ENCODE data around the gene MRPS24. TPM values are rescaled to one million over a fixed set of nuclear protein-coding genes. Genes with fewer than 3 reads are reported as not detected.

Gene MRPS24
- total and polyA plus RNA-seq, 10 of the 15 experiments (the other 5 are each of a cell fraction or from before 2014, with no cell fraction given): 27.6 to 164 (median 106) TPM

DNA sequence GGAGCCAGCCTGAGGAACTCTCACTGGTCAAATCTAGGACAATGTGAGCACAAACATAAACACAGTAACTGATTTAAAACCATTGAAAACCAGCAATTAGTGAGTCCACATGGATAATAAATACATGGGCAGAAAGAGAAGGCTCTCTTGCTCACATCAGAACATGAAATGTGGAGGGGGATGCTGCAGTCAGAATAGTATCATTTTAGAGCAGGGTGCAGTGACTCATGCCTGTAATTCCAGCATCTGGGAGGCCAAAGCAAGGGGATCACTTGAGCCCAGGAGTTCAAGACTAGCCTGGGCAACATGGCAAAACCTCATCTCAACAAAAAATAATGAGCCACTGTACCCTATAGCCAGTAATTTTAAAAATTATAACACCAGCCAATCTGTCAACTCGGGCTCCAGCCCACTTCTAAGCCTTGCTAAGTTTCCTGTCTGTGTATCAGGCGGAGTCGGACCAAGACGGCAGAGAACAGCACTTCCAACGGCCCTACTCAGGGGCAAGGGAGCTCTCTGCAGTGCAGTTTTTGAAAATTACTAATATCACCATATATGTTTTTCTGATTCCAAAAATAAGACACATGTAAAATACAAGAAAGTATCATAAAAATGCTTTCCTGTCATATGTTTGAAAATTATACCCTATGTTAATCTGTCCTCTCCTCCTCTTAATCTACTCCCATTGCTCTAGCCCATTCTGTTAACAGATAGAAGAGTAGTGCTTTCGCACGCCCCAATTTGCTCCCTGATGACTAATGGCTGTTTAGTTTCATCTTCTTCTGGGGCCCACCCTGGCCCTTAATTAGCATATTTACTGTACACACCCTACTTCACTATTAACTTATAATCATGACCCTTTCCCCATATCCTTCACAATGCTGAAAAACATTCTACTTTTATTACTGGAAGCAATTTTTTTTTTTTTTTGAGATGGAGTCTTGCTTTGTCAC, 20.0 kb upstream of the MRPS24 start:
- CTCF ChIA-PET: no interaction called here
- RAD21 ChIA-PET (ENCODE audit: unreplicated experiment): no interaction called here
- Histone ChIP-seq H3K79me2 (ENCODE audit: control insufficient read depth, insufficient read depth, low read length) (peaks cover 2% of the 10 kb centered on the region), H3K36me3 (ENCODE audit: control insufficient read depth in 2 of 2, insufficient read depth in 2 of 2, low read length in 1 of 2) (peaks cover 3 to 7% of the 10 kb centered on the region in 2 experiments; a peak in 2 of 4 replicates), H3K27me3 (replicated peaks in 1 of 2; ENCODE audit: control insufficient read depth in 2 of 2, insufficient read depth in 2 of 2, low read length in 1 of 2) (no peaks in the 10 kb centered on the region), H3K4me3 (no peak overlapping the region), H3K9ac (ENCODE audit: control insufficient read depth, insufficient read depth, low read length) (no peak overlapping the region), H3K4me1 (ENCODE audit: control insufficient read depth, insufficient read depth, low read length) (no peaks in the 10 kb centered on the region), H4K20me1 (ENCODE audit: control insufficient read depth, insufficient read depth) (no peaks in the 10 kb centered on the region), H2AFZ (ENCODE audit: control insufficient read depth, low read depth, low read length) (no peak overlapping the region), H3K4me2 (ENCODE audit: control insufficient read depth, insufficient read depth) (no peak overlapping the region), H3K27ac (ENCODE audit: control insufficient read depth, insufficient read depth) (no peak overlapping the region), H3K9me3 (replicated peaks; ENCODE audit: control insufficient read depth, insufficient read depth, low read length) (no peaks in the 10 kb centered on the region)
- in situ Hi-C loops (cut with MboI): no loop called here
- WGBS (ENCODE audit: insufficient coverage, insufficient replicate concordance, low lambda C conversion rate, missing lambda C conversion rate): 86% methylated on average over 7 of the region's 7 CpGs
- DNase-seq (ENCODE audit: low read depth, low spot score) (no peak), FAIRE-seq (no peak), ATAC-seq (no peak; the same call in 2 of the 3 replicates)
- BruUV-seq (replicated peaks): no TSS peak
- POLR2A ChIA-PET: no interaction called here
- intact Hi-C loops (cut with micrococcal nuclease; ENCODE audit: unreplicated experiment): no loop called here
- no peak for TF ChIP-seq HDGF (IDR thresholded peaks at IDR 0.05)
- no peak for TF ChIP-seq WRNIP1 (IDR thresholded peaks at IDR 0.05; ENCODE audit: borderline replicate concordance, low read depth, low read length)
- no peak for TF ChIP-seq SIX5 (IDR thresholded peaks at IDR 0.05; ENCODE audit: low read depth, low read length, severe bottlenecking)
- no peak for TF ChIP-seq RUNX3 (IDR thresholded peaks at IDR 0.05; ENCODE audit: low read length)
- TF ChIP-seq ZNF217 (IDR thresholded peaks at IDR 0.05): no peak
- no peak for TF ChIP-seq ZNF384 (IDR thresholded peaks at IDR 0.05; ENCODE audit: borderline replicate concordance, low read depth, low read length)
- SMC1A ChIA-PET (ENCODE audit: uncharacterized antibody, unreplicated experiment): no interaction called here

DNA sequence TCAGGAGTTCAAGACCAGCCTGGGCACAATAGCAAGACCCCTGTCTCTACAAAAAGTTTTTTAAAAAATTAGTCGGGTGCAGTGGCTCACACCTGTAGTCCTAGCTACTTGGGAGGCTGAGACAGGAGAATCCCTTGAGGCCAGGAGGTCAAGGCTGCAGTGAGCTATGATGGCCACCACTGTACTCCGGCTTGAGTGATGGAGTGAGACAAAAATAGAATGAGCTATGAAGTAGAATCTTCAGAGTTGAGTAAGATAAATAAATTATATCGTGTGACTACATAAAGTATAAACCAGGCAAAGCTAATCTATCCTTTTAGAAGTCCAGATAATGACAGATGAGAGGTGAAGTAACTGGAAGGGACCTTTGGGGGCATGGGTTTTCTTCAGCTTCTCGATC, 15.3 kb upstream of the MRPS24 start:
- no peak for FAIRE-seq
- no peaks in the 10 kb centered on the region for H3K79me2 ChIP-seq (ENCODE audit: control insufficient read depth, insufficient read depth, low read length)
- no peak for TF ChIP-seq SPI1 (IDR thresholded peaks at IDR 0.05; ENCODE audit: borderline replicate concordance, insufficient read depth, low read depth, low read length)
- no peak for TF ChIP-seq SREBF2 (IDR thresholded peaks at IDR 0.05; ENCODE audit: low read length)
- TF ChIP-seq, protein P1, sequence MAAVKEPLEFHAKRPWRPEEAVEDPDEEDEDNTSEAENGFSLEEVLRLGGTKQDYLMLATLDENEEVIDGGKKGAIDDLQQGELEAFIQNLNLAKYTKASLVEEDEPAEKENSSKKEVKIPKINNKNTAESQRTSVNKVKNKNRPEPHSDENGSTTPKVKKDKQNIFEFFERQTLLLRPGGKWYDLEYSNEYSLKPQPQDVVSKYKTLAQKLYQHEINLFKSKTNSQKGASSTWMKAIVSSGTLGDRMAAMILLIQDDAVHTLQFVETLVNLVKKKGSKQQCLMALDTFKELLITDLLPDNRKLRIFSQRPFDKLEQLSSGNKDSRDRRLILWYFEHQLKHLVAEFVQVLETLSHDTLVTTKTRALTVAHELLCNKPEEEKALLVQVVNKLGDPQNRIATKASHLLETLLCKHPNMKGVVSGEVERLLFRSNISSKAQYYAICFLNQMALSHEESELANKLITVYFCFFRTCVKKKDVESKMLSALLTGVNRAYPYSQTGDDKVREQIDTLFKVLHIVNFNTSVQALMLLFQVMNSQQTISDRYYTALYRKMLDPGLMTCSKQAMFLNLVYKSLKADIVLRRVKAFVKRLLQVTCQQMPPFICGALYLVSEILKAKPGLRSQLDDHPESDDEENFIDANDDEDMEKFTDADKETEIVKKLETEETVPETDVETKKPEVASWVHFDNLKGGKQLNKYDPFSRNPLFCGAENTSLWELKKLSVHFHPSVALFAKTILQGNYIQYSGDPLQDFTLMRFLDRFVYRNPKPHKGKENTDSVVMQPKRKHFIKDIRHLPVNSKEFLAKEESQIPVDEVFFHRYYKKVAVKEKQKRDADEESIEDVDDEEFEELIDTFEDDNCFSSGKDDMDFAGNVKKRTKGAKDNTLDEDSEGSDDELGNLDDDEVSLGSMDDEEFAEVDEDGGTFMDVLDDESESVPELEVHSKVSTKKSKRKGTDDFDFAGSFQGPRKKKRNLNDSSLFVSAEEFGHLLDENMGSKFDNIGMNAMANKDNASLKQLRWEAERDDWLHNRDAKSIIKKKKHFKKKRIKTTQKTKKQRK (IDR thresholded peaks at IDR 0.05; ENCODE audit: low read depth, low read length): no peak
- no peak for TF ChIP-seq POLR2AphosphoS2 (IDR thresholded peaks at IDR 0.05; ENCODE audit: low read depth, low read length)
- no peaks in the 10 kb centered on the region for H4K20me1 ChIP-seq (ENCODE audit: control insufficient read depth, insufficient read depth)
- DNase-seq (ENCODE audit: low read depth, low spot score): no peak
- RAD21 ChIA-PET (ENCODE audit: unreplicated experiment): no interaction called here
- no peak for ATAC-seq
- POLR2A ChIA-PET: interaction anchor here (0.7 kb wide), 1 partner anchor 59 kb away, joined by 3 read pairs; no protein-coding TSS in a partner anchor
- no peak overlapping the region for H3K4me3 ChIP-seq
- no peak overlapping the region for H3K27ac ChIP-seq (ENCODE audit: control insufficient read depth, insufficient read depth)
- H3K36me3 ChIP-seq (ENCODE audit: control insufficient read depth in 2 of 2, insufficient read depth in 2 of 2, low read length in 1 of 2): peaks cover 6 to 7% of the 10 kb centered on the region in 2 experiments; a peak in 2 of 4 replicates
- SMC1A ChIA-PET (ENCODE audit: uncharacterized antibody, unreplicated experiment): interaction anchor here (2.0 kb wide), 1 partner anchor 10 kb away, joined by 8 read pairs; no protein-coding TSS in a partner anchor
- no peak overlapping the region for H3K9ac ChIP-seq (ENCODE audit: control insufficient read depth, insufficient read depth, low read length)
- H3K9me3 ChIP-seq (replicated peaks; ENCODE audit: control insufficient read depth, insufficient read depth, low read length): no peaks in the 10 kb centered on the region
- no peaks in the 10 kb centered on the region for H3K4me1 ChIP-seq (ENCODE audit: control insufficient read depth, insufficient read depth, low read length)
- WGBS (ENCODE audit: insufficient coverage, insufficient replicate concordance, low lambda C conversion rate, missing lambda C conversion rate): 77% methylated on average over 4 of the region's 4 CpGs
- H3K27me3 ChIP-seq (replicated peaks in 1 of 2; ENCODE audit: control insufficient read depth in 2 of 2, insufficient read depth in 2 of 2, low read length in 1 of 2): no peaks in the 10 kb centered on the region
- intact Hi-C loops (cut with micrococcal nuclease; ENCODE audit: unreplicated experiment): no loop called here
- CTCF ChIA-PET: interaction anchor here (0.6 to 1.9 kb wide), 3 partner anchors 39 to 931 kb away, joined by 3 to 5 read pairs (median 3); no protein-coding TSS in a partner anchor
- in situ Hi-C loops (cut with MboI): no loop called here
- H2AFZ ChIP-seq (ENCODE audit: control insufficient read depth, low read depth, low read length): no peak overlapping the region
- BruUV-seq (replicated peaks): no TSS peak
- no peak overlapping the region for H3K4me2 ChIP-seq (ENCODE audit: control insufficient read depth, insufficient read depth)

Measured in GM12878 (cell line).